Nephron progenitor cell (in vitro differentiated cells): Measurements from ENCODE around the gene JAZF1.
"Not testable (repeated sequence)": the region's sequence is repeated elsewhere in the genome, so short reads cannot be mapped to it uniquely, and the experiment has no call there.

Experiments
- DNase-seq: peaks from one replicate; pipeline ENCODE4 v3.0.0; 2021
- H3K27ac Mint-ChIP-seq: 2 replicates; pipeline ENCODE4 v1.8.0; 2021; ENCODE audit warnings: mild to moderate bottlenecking, moderate library complexity, mixed read lengths
- H3K27me3 Mint-ChIP-seq: 2 replicates; pipeline ENCODE4 v1.8.0; 2021; ENCODE audit warnings: mild to moderate bottlenecking, low read depth, mixed read lengths; ENCODE audit not compliant: poor library complexity
- H3K36me3 Mint-ChIP-seq: 2 replicates; pipeline ENCODE4 v1.8.0; 2021; ENCODE audit warnings: low read depth, mixed read lengths
- H3K4me1 Mint-ChIP-seq: 2 replicates; pipeline ENCODE4 v1.8.0; 2021; ENCODE audit warnings: mixed read lengths
- H3K4me3 Mint-ChIP-seq: 2 replicates; pipeline ENCODE4 v1.8.0; 2021; ENCODE audit warnings: mild to moderate bottlenecking, moderate library complexity, mixed read lengths
- H3K9me3 Mint-ChIP-seq: 2 replicates; pipeline ENCODE4 v1.8.0; 2021; ENCODE audit warnings: mild to moderate bottlenecking, moderate library complexity, mixed read lengths
- CTCF ChIP-seq: fragments of 200-600 bp; sonication (generic); IDR thresholded peaks from 2 replicates; pipeline ENCODE4 v1.5.0; 2021; ENCODE audit warnings: antibody characterized with exemption

The JAZF1 gene

DNA sequence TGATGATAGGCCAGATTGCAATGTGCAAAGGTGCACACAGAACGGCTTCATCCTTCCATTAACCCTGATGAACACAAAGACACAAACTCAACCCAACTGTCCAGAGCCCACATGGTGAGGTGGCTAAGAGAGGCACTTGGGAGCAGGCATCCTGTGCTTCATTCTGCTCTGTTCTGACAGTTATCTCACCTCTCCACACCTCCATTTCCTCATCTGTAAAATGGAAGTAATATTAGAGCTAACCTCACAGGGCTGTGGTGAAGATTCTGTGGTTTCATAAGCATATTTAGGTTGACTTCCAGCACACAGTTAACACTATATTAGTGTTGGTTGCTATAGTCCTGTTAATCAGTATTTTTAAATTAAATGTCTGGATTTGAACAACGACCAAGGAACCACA, 314.3 kb downstream of the JAZF1 start:
- Mint-ChIP-seq H3K9me3 (no peaks in the 10 kb centered on the region), H3K4me1 (peaks cover 71% of the 10 kb centered on the region), H3K27ac (no peak overlapping the region), H3K27me3 (no peaks in the 10 kb centered on the region), H3K4me3 (no peak overlapping the region), H3K36me3 (no peaks in the 10 kb centered on the region)
- no peak for DNase-seq
- no peak for TF ChIP-seq CTCF

GRCh38 chr7:27863880-27864279, 316.7 kb downstream of the JAZF1 start:
- Mint-ChIP-seq H3K36me3 (no peaks in the 10 kb centered on the region), H3K27ac (no peak overlapping the region), H3K4me3 (no peak overlapping the region), H3K4me1 (peaks cover 54% of the 10 kb centered on the region), H3K9me3 (peaks cover 3% of the 10 kb centered on the region), H3K27me3 (no peaks in the 10 kb centered on the region)
- TF ChIP-seq CTCF: no peak
- DNase-seq: peak; percentile 21

DNA sequence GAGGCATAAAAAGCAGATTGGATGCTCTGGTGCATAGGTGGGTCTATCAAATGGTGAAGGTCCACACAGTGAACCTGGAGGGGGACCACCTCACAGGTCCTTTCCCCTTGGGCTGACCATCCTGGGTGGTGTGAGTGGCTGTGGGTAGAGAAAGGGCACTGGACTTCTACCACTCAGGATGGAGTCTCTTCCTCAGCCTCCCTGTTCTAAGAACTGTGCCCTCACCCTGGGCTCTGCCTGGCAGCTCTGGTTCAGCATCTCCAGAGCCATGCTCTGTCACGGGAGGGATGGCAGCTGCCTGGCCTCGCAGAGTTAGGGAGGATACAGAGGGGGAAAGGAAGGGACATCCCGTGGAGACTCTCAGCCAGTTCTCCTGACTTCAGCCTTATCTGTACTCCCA, 318.8 kb downstream of the JAZF1 start:
- DNase-seq: no peak
- Mint-ChIP-seq H3K9me3 (peaks cover 18% of the 10 kb centered on the region), H3K36me3 (peaks cover 5% of the 10 kb centered on the region), H3K4me1 (peaks cover 37% of the 10 kb centered on the region), H3K27ac (no peak overlapping the region), H3K4me3 (no peak overlapping the region), H3K27me3 (no peaks in the 10 kb centered on the region)
- no peak for TF ChIP-seq CTCF

DNA sequence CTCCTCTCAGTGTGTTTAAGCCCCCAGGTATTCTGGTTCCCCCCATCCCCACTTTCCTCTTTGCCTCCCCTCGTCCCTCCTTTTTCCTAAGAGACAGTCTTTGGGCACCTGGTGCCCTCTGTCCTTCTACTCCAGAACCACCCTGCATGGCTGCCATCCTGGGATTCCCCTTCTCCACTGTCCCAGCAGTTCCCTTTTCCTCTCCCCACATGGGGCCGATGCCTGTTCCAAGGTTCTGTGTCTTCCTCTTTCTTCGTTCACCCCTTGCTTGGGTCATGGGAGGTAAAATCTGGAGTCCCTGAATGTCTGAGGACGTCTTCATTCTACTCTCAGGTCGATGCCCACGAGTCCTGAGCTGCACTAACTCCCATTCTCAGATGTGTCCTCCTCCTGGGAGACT, 319.8 kb downstream of the JAZF1 start:
- peaks cover 34% of the 10 kb centered on the region for H3K4me1 Mint-ChIP-seq
- peaks cover 10% of the 10 kb centered on the region for H3K36me3 Mint-ChIP-seq
- no peaks in the 10 kb centered on the region for H3K27me3 Mint-ChIP-seq
- H3K9me3 Mint-ChIP-seq: peaks cover 23% of the 10 kb centered on the region
- DNase-seq: no peak
- H3K27ac Mint-ChIP-seq: no peak overlapping the region
- no peak for TF ChIP-seq CTCF
- no peak overlapping the region for H3K4me3 Mint-ChIP-seq

DNA sequence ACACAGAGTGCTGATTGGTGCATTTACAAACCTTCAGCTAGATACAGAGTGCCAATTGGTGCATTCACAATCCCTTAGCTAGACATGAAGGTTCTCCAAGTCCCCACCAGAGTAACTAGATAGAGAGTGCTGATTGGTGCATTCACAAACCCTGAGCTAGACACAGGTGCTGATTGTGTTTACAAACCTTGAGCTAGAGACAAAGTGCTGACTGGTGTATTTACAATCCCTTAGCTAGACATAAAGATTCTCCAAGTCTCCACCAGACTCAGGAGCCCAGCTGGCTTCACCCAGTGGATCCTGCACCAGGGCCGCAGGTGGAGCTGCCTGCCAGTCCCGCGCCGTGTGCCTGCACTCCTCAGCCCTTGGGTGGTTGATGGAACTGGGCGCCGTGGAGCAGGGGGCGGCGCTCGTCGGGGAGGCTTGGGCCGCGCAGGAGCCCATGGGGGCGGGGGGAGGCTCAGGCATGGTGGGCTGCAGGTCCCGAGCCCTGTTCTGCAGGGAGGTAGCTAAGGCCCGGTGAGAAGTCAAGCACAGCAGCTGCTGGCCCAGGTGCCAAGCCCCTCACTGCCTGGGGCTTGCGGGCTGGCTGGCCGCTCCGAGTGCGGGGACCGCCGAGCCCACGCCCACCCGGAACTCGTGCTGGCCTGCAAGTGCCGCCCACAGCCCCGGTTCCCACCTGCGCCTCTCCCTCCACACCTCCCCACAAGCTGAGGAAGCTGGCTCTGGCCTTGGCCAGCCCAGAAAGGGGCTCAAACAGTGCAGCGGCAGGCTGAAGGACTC, 323.7 kb downstream of the JAZF1 start:
- Mint-ChIP-seq H3K36me3 (peaks cover 22% of the 10 kb centered on the region), H3K9me3 (peaks cover 39% of the 10 kb centered on the region)
- H3K27me3 Mint-ChIP-seq, H3K27ac Mint-ChIP-seq, H3K4me1 Mint-ChIP-seq, DNase-seq, H3K4me3 Mint-ChIP-seq: not testable (repeated sequence)

DNA sequence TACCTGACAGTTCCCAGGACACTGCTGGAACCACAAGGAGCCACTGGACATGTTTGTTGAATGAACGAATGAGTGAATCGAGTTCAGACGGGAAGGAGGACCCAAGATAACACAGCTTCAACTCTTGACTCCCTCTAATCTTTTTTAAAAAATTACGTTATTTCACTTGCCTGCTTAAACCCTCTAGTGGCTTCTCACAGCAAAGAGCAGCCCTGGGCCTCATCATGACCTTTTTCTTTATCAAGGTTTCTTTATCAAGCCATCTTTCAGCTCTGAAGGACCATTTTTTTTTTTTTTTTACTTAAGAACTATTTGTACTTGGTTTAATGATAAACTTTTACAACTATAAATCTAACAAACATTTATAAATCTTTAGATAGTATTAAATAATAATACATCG, 330.1 kb downstream of the JAZF1 start:
- Mint-ChIP-seq H3K9me3 (peaks cover 13% of the 10 kb centered on the region), H3K4me1 (no peaks in the 10 kb centered on the region), H3K27ac (no peak overlapping the region), H3K27me3 (peaks cover 7% of the 10 kb centered on the region), H3K36me3 (peaks cover 10% of the 10 kb centered on the region), H3K4me3 (no peak overlapping the region)
- DNase-seq: no peak
- TF ChIP-seq CTCF: no peak
